ENCODE measurements around the gene LRRC61. TPM values are rescaled to one million over a fixed set of nuclear protein-coding genes. Genes with fewer than 3 reads are reported as not detected.
A peak's percentile ranks its signal among the peaks of the same experiment; 100 is the strongest.

Gene LRRC61
- total and polyA plus RNA-seq, 7 donors, result 0.88 to 4.4 (median 3.3) TPM

GRCh38 chr7:150335774-150336112, 12.6 kb downstream of the LRRC61 start:
- intact Hi-C loops (cut with DNase I), result no loop called here
- ATAC-seq, result no peak
- peaks cover 0 to 13% (median under 1%) of the 10 kb centered on the region in 3 donors for H3K27me3 ChIP-seq (ENCODE audit: insufficient read depth in 3 of 3, low read length in 2 of 3)
- no peak overlapping the region for H3K4me3 ChIP-seq
- no peaks in the 10 kb centered on the region for H3K36me3 ChIP-seq (ENCODE audit: insufficient read depth in 1 of 2, low read depth in 1 of 2)
- no peak overlapping the region for H3K27ac ChIP-seq
- no peak for DNase-seq
- WGBS, 3 donors, result 49 to 55% (median 55%) methylated on average over 6 of the region's 6 CpGs
- no peaks in the 10 kb centered on the region for H3K9me3 ChIP-seq
- TF ChIP-seq, protein P1, sequence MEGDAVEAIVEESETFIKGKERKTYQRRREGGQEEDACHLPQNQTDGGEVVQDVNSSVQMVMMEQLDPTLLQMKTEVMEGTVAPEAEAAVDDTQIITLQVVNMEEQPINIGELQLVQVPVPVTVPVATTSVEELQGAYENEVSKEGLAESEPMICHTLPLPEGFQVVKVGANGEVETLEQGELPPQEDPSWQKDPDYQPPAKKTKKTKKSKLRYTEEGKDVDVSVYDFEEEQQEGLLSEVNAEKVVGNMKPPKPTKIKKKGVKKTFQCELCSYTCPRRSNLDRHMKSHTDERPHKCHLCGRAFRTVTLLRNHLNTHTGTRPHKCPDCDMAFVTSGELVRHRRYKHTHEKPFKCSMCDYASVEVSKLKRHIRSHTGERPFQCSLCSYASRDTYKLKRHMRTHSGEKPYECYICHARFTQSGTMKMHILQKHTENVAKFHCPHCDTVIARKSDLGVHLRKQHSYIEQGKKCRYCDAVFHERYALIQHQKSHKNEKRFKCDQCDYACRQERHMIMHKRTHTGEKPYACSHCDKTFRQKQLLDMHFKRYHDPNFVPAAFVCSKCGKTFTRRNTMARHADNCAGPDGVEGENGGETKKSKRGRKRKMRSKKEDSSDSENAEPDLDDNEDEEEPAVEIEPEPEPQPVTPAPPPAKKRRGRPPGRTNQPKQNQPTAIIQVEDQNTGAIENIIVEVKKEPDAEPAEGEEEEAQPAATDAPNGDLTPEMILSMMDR (IDR thresholded peaks at IDR 0.05), result no peak
- peaks cover 6% of the 10 kb centered on the region for H3K4me1 ChIP-seq

GRCh38 chr7:150336746-150337145, 13.6 kb downstream of the LRRC61 start:
- TF ChIP-seq, protein P1 (IDR thresholded peaks at IDR 0.05), result no peak
- intact Hi-C loops (cut with DNase I), result no loop called here
- WGBS, 3 donors, result 80 to 91% (median 87%) methylated on average over 14 of the region's 14 CpGs
- H3K27me3 ChIP-seq (ENCODE audit: insufficient read depth in 3 of 3, low read length in 2 of 3), result peaks cover 0 to 23% (median 6%) of the 10 kb centered on the region in 3 donors
- DNase-seq, result no peak
- ATAC-seq, result no peak
- no peak overlapping the region for H3K4me3 ChIP-seq
- H3K9me3 ChIP-seq, result no peaks in the 10 kb centered on the region
- H3K27ac ChIP-seq, result no peak overlapping the region
- peaks cover 6% of the 10 kb centered on the region for H3K4me1 ChIP-seq
- H3K36me3 ChIP-seq (ENCODE audit: insufficient read depth in 1 of 2, low read depth in 1 of 2), result no peaks in the 10 kb centered on the region

DNA sequence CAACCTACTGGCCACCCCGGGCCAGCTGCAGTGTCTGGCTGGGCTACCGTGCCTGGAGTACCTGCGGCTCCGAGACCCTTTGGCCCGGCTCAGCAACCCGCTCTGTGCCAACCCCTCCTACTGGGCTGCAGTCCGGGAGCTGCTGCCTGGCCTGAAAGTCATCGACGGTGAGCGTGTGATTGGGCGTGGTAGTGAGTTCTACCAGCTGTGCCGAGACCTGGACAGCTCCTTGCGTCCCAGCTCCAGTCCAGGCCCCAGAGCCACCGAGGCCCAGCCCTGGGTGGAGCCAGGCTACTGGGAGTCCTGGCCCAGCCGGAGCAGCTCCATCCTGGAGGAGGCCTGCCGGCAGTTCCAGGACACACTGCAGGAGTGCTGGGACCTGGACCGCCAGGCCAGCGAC, 14.0 kb downstream of the LRRC61 start:
- TF ChIP-seq, protein P1 (IDR thresholded peaks at IDR 0.05), result no peak
- H3K36me3 ChIP-seq (ENCODE audit: insufficient read depth in 1 of 2, low read depth in 1 of 2), result no peaks in the 10 kb centered on the region
- no peaks in the 10 kb centered on the region for H3K9me3 ChIP-seq
- DNase-seq (peak in 1 of 2 donors; percentile 50), ATAC-seq (no peak)
- H3K4me1 ChIP-seq, result peaks cover 6% of the 10 kb centered on the region
- no peak overlapping the region for H3K4me3 ChIP-seq
- 72 to 85% (median 73%) methylated on average over 17 to 18 of the region's 18 CpGs for WGBS, 3 donors
- H3K27ac ChIP-seq, result no peak overlapping the region
- peaks cover 0 to 27% (median 9%) of the 10 kb centered on the region in 3 donors for H3K27me3 ChIP-seq (ENCODE audit: insufficient read depth in 3 of 3, low read length in 2 of 3)
- intact Hi-C loops (cut with DNase I), result no loop called here

- intact Hi-C loops (cut with DNase I), result no loop called here
- no peak for ATAC-seq
- Histone ChIP-seq H3K27me3 (ENCODE audit: insufficient read depth in 3 of 3, low read length in 2 of 3) (peaks cover 0 to 29% (median 10%) of the 10 kb centered on the region in 3 donors), H3K36me3 (ENCODE audit: insufficient read depth in 1 of 2, low read depth in 1 of 2) (no peaks in the 10 kb centered on the region), H3K4me1 (peaks cover 6% of the 10 kb centered on the region), H3K9me3 (no peaks in the 10 kb centered on the region), H3K27ac (no peak overlapping the region), H3K4me3 (no peak overlapping the region)
- TF ChIP-seq, protein P1 (IDR thresholded peaks at IDR 0.05), result no peak
- WGBS, 3 donors, result 78 to 88% (median 83%) methylated on average over 6 of the region's 6 CpGs
- no peak for DNase-seq
Observed at GRCh38 chr7:150337659-150338081, 14.5 kb downstream of the LRRC61 start.

GRCh38 chr7:150338166-150338829, 15.1 kb downstream of the LRRC61 start:
- no peak overlapping the region for H3K27ac ChIP-seq
- H3K36me3 ChIP-seq (ENCODE audit: insufficient read depth in 1 of 2, low read depth in 1 of 2), result no peaks in the 10 kb centered on the region
- TF ChIP-seq, protein P1 (IDR thresholded peaks at IDR 0.05), result no peak
- DNase-seq, result no peak
- peaks cover 0 to 29% (median 10%) of the 10 kb centered on the region in 3 donors for H3K27me3 ChIP-seq (ENCODE audit: insufficient read depth in 3 of 3, low read length in 2 of 3)
- WGBS, 3 donors, result 78 to 89% (median 84%) methylated on average over 11 of the region's 11 CpGs
- no peak overlapping the region for H3K4me3 ChIP-seq
- H3K9me3 ChIP-seq, result no peaks in the 10 kb centered on the region
- peaks cover 6% of the 10 kb centered on the region for H3K4me1 ChIP-seq
- ATAC-seq, result no peak
- intact Hi-C loops (cut with DNase I), result no loop called here

Measured in psoas muscle (tissue), 8 donors.